Activated CD4-positive, alpha-beta T cell treated with anti-CD3 and anti-CD28 coated beads, Interleukin-2, amount 10 ng/mL, durations not matched to agents 24 days and 14 days (primary cell): ENCODE measurements around the gene ARID5A. TPM values are rescaled to one million over a fixed set of nuclear protein-coding genes. Genes with fewer than 3 reads are reported as not detected.
"Not testable (repeated sequence)": the region's sequence is repeated elsewhere in the genome, so short reads cannot be mapped to it uniquely, and the experiment has no call there.

Experiments used
- DNase-seq: peaks from one replicate; pipeline ENCODE4 v3.0.0; 2022
- H3K27ac Mint-ChIP-seq: one replicate; pipeline ENCODE4 v1.8.0; 2022; ENCODE audit warnings: mild to moderate bottlenecking, mixed read lengths
- H3K27me3 Mint-ChIP-seq: one replicate; pipeline ENCODE4 v1.8.0; 2022; ENCODE audit warnings: mixed read lengths
- H3K36me3 Mint-ChIP-seq: one replicate; pipeline ENCODE4 v1.8.0; 2022; ENCODE audit warnings: low read depth, mild to moderate bottlenecking, mixed read lengths
- H3K4me1 Mint-ChIP-seq: one replicate; pipeline ENCODE4 v1.8.0; 2021; ENCODE audit warnings: mixed read lengths
- H3K4me3 Mint-ChIP-seq: one replicate; pipeline ENCODE4 v1.8.0; 2022; ENCODE audit warnings: mild to moderate bottlenecking, moderate library complexity, mixed read lengths
- H3K9me3 Mint-ChIP-seq: one replicate; pipeline ENCODE4 v1.8.0; 2021; ENCODE audit warnings: mixed read lengths
- intact Hi-C: fragments of 100-400 bp; cut with micrococcal nuclease; formaldehyde crosslinking; loops from one replicate; pipeline ENCODE4 v1.15.1; 2023
- total RNA-seq: library from RNA; stranded (reverse); gene quantifications from 2 replicates; pipeline ENCODE4 v1.2.3, GENCODE V29; 2022

Gene ARID5A
- total RNA-seq, 1 donor from 2014 or later: 229 TPM

- intact Hi-C loops: no loop called here
- DNase-seq: peak; percentile 68
- Mint-ChIP-seq H3K27me3 (no peaks in the 10 kb centered on the region), H3K4me3 (no peak overlapping the region), H3K36me3 (peaks cover 11% of the 10 kb centered on the region), H3K27ac (peak overlapping the region; percentile 52), H3K4me1 (peaks cover 25% of the 10 kb centered on the region), H3K9me3 (no peaks in the 10 kb centered on the region)
These were observed 20.1 kb downstream of the ARID5A start for GRCh38 chr2:96556441-96557330.

GRCh38 chr2:96557421-96557820, 20.9 kb downstream of the ARID5A start:
- intact Hi-C loops, H3K27ac Mint-ChIP-seq, H3K27me3 Mint-ChIP-seq, H3K9me3 Mint-ChIP-seq, H3K4me3 Mint-ChIP-seq, H3K36me3 Mint-ChIP-seq, DNase-seq: not testable (repeated sequence)
- H3K4me1 Mint-ChIP-seq: peaks cover 22% of the 10 kb centered on the region

- Mint-ChIP-seq H3K4me1 (peaks cover 19% of the 10 kb centered on the region), H3K36me3 (peaks cover 1% of the 10 kb centered on the region), H3K4me3 (no peak overlapping the region), H3K9me3 (no peaks in the 10 kb centered on the region), H3K27ac (no peak overlapping the region), H3K27me3 (no peaks in the 10 kb centered on the region)
- intact Hi-C loops: no loop called here
- DNase-seq: no peak
These were observed 21.5 kb downstream of the ARID5A start for GRCh38 chr2:96558061-96558460.

- no peaks in the 10 kb centered on the region for H3K27me3 Mint-ChIP-seq
- H3K27ac Mint-ChIP-seq: no peak overlapping the region
- no peaks in the 10 kb centered on the region for H3K36me3 Mint-ChIP-seq
- no peak for DNase-seq
- peaks cover 16% of the 10 kb centered on the region for H3K4me1 Mint-ChIP-seq
- no peaks in the 10 kb centered on the region for H3K9me3 Mint-ChIP-seq
- intact Hi-C loops: no loop called here
- no peak overlapping the region for H3K4me3 Mint-ChIP-seq
These were observed 21.9 kb downstream of the ARID5A start for GRCh38 chr2:96558485-96558884.

GRCh38 chr2:96564026-96564425, 27.5 kb downstream of the ARID5A start:
- no peaks in the 10 kb centered on the region for H3K9me3 Mint-ChIP-seq
- no peaks in the 10 kb centered on the region for H3K36me3 Mint-ChIP-seq
- no peak overlapping the region for H3K4me3 Mint-ChIP-seq
- H3K27ac Mint-ChIP-seq: no peak overlapping the region
- no peaks in the 10 kb centered on the region for H3K4me1 Mint-ChIP-seq
- intact Hi-C loops: no loop called here
- no peak for DNase-seq
- H3K27me3 Mint-ChIP-seq: peaks cover 2% of the 10 kb centered on the region

- no peak overlapping the region for H3K4me3 Mint-ChIP-seq
- H3K4me1 Mint-ChIP-seq: no peaks in the 10 kb centered on the region
- intact Hi-C loops: no loop called here
- DNase-seq: no peak
- H3K9me3 Mint-ChIP-seq: peaks cover 3% of the 10 kb centered on the region
- H3K27me3 Mint-ChIP-seq: peaks cover 2% of the 10 kb centered on the region
- H3K36me3 Mint-ChIP-seq: peaks cover under 1% of the 10 kb centered on the region
- no peak overlapping the region for H3K27ac Mint-ChIP-seq
These were observed 28.0 kb downstream of the ARID5A start for GRCh38 chr2:96564563-96564962.

- DNase-seq: no peak
- H3K27me3 Mint-ChIP-seq: peaks cover 2% of the 10 kb centered on the region
- no peaks in the 10 kb centered on the region for H3K4me1 Mint-ChIP-seq
- peaks cover 3% of the 10 kb centered on the region for H3K9me3 Mint-ChIP-seq
- peaks cover 1% of the 10 kb centered on the region for H3K36me3 Mint-ChIP-seq
- no peak overlapping the region for H3K4me3 Mint-ChIP-seq
- no peak overlapping the region for H3K27ac Mint-ChIP-seq
- intact Hi-C loops: no loop called here
These were observed 28.6 kb downstream of the ARID5A start for GRCh38 chr2:96565111-96565510.

GRCh38 chr2:96568094-96568493, 31.5 kb downstream of the ARID5A start:
- H3K27me3 Mint-ChIP-seq: peaks cover 5% of the 10 kb centered on the region
- peaks cover 4% of the 10 kb centered on the region for H3K36me3 Mint-ChIP-seq
- peaks cover 3% of the 10 kb centered on the region for H3K9me3 Mint-ChIP-seq
- no peak overlapping the region for H3K27ac Mint-ChIP-seq
- no peak for DNase-seq
- intact Hi-C loops: no loop called here
- H3K4me3 Mint-ChIP-seq: no peak overlapping the region
- H3K4me1 Mint-ChIP-seq: no peaks in the 10 kb centered on the region

- H3K4me1 Mint-ChIP-seq: no peaks in the 10 kb centered on the region
- H3K36me3 Mint-ChIP-seq: peaks cover 4% of the 10 kb centered on the region
- no peak for DNase-seq
- H3K27ac Mint-ChIP-seq: no peak overlapping the region
- intact Hi-C loops: no loop called here
- H3K4me3 Mint-ChIP-seq: no peak overlapping the region
- peaks cover 9% of the 10 kb centered on the region for H3K27me3 Mint-ChIP-seq
- H3K9me3 Mint-ChIP-seq: no peaks in the 10 kb centered on the region
These were observed 37.8 kb downstream of the ARID5A start for GRCh38 chr2:96574364-96574763.

- peaks cover 3% of the 10 kb centered on the region for H3K36me3 Mint-ChIP-seq
- H3K4me1 Mint-ChIP-seq: no peaks in the 10 kb centered on the region
- H3K9me3 Mint-ChIP-seq: no peaks in the 10 kb centered on the region
- H3K4me3 Mint-ChIP-seq: no peak overlapping the region
- intact Hi-C loops: no loop called here
- no peak overlapping the region for H3K27ac Mint-ChIP-seq
- DNase-seq: no peak
- H3K27me3 Mint-ChIP-seq: peaks cover 9% of the 10 kb centered on the region
These were observed 39.4 kb downstream of the ARID5A start for GRCh38 chr2:96575785-96576456.

GRCh38 chr2:96577501-96577900, 40.9 kb downstream of the ARID5A start:
- H3K4me1 Mint-ChIP-seq: no peaks in the 10 kb centered on the region

GRCh38 chr2:96578731-96579130, 42.2 kb downstream of the ARID5A start:
- no peaks in the 10 kb centered on the region for H3K4me1 Mint-ChIP-seq
- intact Hi-C loops: loop anchor here (2.0 kb wide), 1 partner anchor 20 kb away; no protein-coding TSS in a partner anchor
- H3K4me3 Mint-ChIP-seq: no peak overlapping the region
- H3K27ac Mint-ChIP-seq: no peak overlapping the region
- H3K36me3 Mint-ChIP-seq: peaks cover 2% of the 10 kb centered on the region
- DNase-seq: no peak
- peaks cover 6% of the 10 kb centered on the region for H3K27me3 Mint-ChIP-seq
- H3K9me3 Mint-ChIP-seq: no peaks in the 10 kb centered on the region

More at GRCh38 chr2:96577501-96577900, 40.9 kb downstream of the ARID5A start:
- DNase-seq: no peak
- Mint-ChIP-seq H3K27me3 (peaks cover 6% of the 10 kb centered on the region), H3K4me3 (no peak overlapping the region), H3K36me3 (peaks cover 3% of the 10 kb centered on the region), H3K9me3 (no peaks in the 10 kb centered on the region), H3K27ac (no peak overlapping the region)
- intact Hi-C loops: no loop called here

GRCh38 chr2:96579422-96579821, 42.9 kb downstream of the ARID5A start:
- no peaks in the 10 kb centered on the region for H3K9me3 Mint-ChIP-seq
- peaks cover 5% of the 10 kb centered on the region for H3K36me3 Mint-ChIP-seq
- H3K27me3 Mint-ChIP-seq: peaks cover 6% of the 10 kb centered on the region
- no peak overlapping the region for H3K27ac Mint-ChIP-seq
- intact Hi-C loops: loop anchor here (2.0 kb wide), 1 partner anchor 19 kb away; no protein-coding TSS in a partner anchor
- H3K4me3 Mint-ChIP-seq: no peak overlapping the region
- no peak for DNase-seq
- H3K4me1 Mint-ChIP-seq: no peaks in the 10 kb centered on the region

- Mint-ChIP-seq H3K27me3 (peaks cover 5% of the 10 kb centered on the region), H3K4me1 (no peaks in the 10 kb centered on the region), H3K36me3 (peaks cover 14% of the 10 kb centered on the region), H3K4me3 (no peak overlapping the region), H3K9me3 (no peaks in the 10 kb centered on the region), H3K27ac (no peak overlapping the region)
- intact Hi-C loops: no loop called here
- DNase-seq: no peak
These were observed 44.2 kb downstream of the ARID5A start for GRCh38 chr2:96580771-96581170.
